Retinal pigment epithelial cell (primary cell): ENCODE measurements around the gene MYO7A.
A peak's percentile ranks its signal among the peaks of the same experiment; 100 is the strongest.

Source experiments
- DNase-seq: peaks from one replicate; pipeline ENCODE4 v3.0.0-alpha.2; 2010; ENCODE audit warnings: low read depth
- H3K4me3 ChIP-seq: 2 replicates; pipeline ENCODE4 v1.5.1; 2011; ENCODE audit warnings: mild to moderate bottlenecking, low read length, control low read depth, moderate library complexity
- TF ChIP-seq, protein P1 (sequence below): conservative IDR thresholded peaks from 2 replicates; pipeline ENCODE4 v1.5.1; 2011; ENCODE audit warnings: low read depth, low read length, control low read depth, inconsistent platforms

The MYO7A gene

DNA sequence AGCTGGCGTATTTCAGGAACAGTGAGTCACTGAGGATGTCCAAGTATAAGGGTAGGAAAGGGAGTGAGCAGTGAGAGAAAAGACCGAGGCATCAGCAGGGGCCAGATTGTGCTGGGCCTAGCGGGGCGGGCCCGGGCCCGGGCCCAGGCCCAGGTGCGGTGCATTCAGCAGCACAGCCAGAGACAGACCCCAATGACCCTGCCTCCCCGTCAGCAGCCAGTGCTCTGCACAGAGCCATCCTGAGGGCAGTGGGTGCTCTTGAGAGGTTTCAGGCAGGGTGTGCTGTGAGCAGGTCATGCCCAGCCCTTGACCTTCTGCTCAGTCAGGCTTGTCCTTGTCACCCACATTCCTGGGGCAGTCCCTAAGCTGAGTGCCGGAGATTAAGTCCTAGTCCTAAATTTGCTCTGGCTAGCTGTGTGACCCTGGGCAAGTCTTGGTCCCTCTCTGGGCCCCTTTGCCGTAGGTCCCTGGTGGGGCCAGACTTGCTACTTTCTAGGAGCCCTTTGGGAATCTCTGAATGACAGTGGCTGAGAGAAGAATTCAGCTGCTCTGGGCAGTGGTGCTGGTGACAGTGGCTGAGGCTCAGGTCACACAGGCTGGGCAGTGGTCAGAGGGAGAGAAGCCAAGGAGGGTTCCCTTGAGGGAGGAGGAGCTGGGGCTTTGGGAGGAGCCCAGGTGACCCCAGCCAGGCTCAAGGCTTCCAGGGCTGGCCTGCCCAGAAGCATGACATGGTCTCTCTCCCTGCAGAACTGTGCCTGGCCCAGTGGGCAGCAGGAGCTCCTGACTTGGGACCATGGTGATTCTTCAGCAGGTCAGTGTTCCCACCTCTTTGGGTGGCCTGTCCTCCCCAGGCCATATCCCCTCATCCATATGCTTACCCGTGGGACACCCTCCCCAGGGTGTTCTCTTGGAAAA, 2.1 kb downstream of the MYO7A start:
- TF ChIP-seq, protein P1, sequence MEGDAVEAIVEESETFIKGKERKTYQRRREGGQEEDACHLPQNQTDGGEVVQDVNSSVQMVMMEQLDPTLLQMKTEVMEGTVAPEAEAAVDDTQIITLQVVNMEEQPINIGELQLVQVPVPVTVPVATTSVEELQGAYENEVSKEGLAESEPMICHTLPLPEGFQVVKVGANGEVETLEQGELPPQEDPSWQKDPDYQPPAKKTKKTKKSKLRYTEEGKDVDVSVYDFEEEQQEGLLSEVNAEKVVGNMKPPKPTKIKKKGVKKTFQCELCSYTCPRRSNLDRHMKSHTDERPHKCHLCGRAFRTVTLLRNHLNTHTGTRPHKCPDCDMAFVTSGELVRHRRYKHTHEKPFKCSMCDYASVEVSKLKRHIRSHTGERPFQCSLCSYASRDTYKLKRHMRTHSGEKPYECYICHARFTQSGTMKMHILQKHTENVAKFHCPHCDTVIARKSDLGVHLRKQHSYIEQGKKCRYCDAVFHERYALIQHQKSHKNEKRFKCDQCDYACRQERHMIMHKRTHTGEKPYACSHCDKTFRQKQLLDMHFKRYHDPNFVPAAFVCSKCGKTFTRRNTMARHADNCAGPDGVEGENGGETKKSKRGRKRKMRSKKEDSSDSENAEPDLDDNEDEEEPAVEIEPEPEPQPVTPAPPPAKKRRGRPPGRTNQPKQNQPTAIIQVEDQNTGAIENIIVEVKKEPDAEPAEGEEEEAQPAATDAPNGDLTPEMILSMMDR: no peak
- peak overlapping the region; percentile 53 for H3K4me3 ChIP-seq
- DNase-seq: no peak

DNA sequence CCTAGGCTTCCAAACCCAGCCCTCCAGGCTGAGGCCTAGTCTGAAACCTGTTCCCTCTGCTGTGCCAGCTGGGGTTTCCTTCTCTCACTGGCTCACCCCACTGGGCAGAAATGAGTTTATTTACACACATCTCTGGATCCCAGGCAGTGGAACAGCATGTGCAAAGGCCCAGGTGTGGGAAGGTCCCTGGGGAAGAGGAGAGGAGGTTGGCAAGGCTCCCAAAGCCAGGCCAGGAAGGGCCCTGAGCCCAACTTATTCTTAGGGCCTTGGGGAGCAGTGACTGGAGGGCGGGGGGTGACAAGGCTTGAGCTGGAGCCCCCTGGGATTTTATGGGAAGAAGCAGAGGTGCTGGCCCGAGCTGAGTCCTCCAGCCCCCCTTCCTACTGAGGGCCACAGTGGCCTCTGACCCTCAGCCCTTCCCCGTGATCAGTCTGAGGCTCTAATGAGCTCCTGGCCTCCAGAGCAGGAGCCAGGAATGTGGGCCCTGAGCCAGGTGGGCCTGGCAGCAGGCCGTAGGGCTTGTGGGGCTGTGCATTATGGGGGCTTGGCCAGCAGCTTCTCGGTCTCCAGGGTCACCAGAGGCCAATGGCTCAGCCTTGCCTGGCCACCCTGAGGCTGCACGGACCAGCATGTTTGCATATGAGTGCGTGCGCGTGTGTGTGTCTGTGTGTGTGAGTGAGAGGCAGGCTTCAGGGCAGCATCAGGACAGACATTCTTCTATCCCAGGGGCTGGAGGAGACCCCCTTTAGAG, 2.9 kb downstream of the MYO7A start:
- TF ChIP-seq, protein P1: no peak
- peak; percentile 87 for DNase-seq
- no peak overlapping the region for H3K4me3 ChIP-seq

DNA sequence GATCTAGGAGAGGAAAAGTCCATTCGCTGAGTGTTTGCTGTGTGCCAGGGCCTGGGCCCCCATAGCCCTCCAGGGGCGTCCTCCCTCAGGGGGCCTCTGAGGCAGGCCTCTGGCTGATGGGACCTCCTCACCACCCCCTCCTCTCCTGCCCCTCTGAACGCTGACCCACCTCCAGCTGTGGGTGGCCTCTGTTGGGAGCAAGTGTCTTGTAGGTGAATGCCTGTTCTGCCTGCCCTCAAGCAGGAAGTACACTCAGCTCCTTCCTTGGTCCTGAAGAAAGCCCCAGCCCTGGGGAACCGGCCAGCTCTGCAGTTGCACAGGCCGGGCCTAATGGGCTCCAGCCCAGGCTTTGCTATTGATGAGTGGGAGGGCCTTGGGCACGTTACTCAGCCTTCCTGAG, 3.5 kb downstream of the MYO7A start:
- H3K4me3 ChIP-seq: no peak overlapping the region
- TF ChIP-seq, protein P1: no peak
- DNase-seq: no peak

DNA sequence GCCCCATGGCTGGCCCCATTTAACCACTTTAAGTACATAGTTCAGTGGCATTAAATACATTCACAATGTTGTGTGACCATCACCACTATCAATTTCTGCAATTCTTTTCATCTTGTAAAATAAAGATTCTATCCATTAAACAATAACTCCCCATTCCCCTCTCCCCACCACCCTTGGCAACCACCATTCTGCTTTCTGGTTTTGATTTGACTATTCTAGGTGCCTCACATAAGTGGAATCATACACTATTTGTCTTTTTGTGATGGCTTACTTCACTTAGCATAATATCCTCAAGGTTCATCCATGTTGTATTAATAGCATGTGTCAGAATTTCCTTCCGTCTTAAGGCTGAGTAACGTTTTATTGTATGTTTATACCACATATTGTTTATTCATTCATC, 7.0 kb downstream of the MYO7A start:
- TF ChIP-seq, protein P1: no peak
- H3K4me3 ChIP-seq: no peak overlapping the region
- DNase-seq: no peak

- no peak overlapping the region for H3K4me3 ChIP-seq
- TF ChIP-seq, protein P1: no peak
- no peak for DNase-seq
Measured at GRCh38 chr11:77136074-77136473, 8.0 kb downstream of the MYO7A start.

DNA sequence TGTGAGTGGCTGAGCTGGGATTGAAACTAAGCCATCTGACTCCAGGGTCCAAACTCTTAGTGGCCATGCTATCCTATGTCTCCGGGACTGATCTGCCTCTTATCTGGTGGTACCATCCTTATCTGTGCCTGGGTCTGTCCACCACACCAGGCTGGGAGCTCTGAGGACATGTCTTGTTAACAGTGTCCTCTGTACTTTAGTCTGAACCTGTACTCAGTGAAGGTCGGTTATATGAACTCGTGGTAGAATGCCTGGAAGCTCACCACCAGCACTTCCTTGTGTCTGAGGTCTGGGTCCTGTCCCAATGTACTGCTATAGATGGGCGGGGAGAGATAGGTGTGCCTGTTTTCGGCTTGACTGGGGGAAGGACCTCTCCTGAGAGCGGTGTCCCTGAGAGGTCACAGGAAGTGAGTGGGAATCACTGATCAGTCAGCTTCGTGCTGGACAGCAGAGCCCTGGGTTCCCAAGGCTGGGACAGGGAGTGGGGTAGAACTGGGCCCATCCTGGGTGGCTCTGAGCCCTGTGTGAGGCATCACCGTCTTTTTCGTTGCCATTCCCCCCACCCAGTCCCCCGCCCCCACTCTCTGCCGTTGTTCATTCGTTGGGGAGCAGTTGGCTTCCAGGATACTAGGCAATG, 8.9 kb downstream of the MYO7A start:
- no peak overlapping the region for H3K4me3 ChIP-seq
- DNase-seq: no peak
- TF ChIP-seq, protein P1: no peak
